Activated CD4-positive, alpha-beta T cell treated with anti-CD3 and anti-CD28 coated beads, Interleukin-10, Interleukin-2, amounts not matched to agents 100 ng/mL and 50 ng/mL, durations not matched to agents 16 hours and 8 hours (primary cell): Measurements from ENCODE around the gene COX19.
A peak's percentile ranks its signal among the peaks of the same experiment; 100 is the strongest.
"Not testable (repeated sequence)": the region's sequence is repeated elsewhere in the genome, so short reads cannot be mapped to it uniquely, and the experiment has no call there.

Source experiments
- DNase-seq: peaks from one replicate; pipeline ENCODE4 v3.0.0-alpha.2; 2020

Gene COX19

DNA sequence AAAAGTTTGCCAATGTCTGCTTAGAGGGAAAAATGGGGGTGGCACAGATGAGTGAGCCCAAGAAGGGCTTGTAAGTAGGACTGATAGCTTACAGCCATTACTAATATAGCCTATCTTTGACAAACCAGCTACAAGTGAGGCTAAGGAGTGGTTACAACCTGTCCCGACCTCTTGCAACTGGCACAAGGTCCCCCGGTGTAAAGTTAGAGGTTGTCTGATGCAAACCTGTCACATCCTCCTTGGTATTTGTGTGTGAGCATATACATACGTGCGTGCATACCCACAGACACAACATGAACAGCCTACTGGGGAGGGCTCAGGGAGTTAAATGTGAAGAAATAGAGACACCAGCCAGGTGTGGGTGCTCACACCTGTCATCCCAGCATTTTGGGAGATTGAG lies 35.5 kb downstream of the COX19 start:
- DNase-seq: no peak

DNA sequence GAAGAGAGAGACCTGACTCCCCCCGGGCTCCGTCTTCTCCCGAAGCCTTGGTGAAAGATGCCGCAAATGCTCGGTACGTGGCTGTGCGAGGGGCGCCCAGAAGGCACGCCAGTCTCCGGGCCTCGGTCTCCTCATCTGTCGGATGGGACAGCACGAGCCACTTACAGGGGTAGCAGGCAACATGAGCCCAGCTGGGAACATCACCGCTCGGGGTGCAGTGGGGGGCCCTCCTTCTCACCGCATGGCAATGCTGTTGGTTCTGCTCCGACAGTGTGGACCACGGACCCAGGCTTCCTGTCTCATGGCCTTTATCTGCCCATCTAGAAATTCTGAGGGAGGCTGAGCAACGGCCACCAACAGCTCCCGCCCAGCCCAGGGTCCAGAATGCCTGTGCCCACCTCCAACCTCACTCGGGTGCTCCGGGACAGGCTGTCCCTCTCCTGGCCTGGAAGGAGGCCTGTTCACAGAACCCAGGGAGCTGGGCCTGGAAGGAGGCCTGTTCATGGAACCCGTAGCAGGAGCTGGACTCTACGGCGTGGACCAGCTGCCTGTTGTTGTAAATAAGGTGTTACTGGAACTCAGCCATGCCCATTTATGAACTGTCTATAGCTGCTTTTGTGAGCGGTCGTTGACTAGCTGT lies 36.7 kb downstream of the COX19 start:
- no peak for DNase-seq

DNA sequence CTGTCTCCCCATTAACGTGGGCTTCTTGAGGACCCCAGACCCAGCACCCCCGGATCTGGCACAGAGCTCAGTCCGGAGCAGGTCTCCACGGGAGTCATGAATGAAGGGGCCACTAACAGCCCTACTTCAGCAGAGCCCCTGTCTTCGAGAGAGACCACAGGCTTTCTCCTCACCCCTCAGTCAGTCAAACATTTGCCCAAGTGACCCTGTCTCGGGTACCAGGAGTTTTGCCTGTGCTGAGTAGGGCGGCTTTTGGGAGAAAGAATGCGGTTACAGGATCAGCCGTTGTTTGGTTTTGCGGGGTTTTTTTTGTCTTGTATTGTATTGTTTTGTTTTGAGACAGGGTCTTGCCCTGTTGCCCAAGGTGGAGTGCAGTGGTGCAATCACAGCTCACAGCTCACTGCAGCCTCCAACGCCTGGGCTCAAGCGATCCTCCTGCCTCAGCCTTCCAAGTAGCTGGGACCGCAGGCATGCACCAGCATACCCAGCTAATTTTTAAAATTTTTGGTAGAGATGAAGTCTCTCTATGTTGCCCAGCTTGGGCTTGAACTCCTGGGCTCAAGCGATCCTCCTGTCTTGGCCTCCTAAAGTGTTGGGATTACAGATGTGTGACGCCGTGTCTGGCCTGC lies 37.4 kb downstream of the COX19 start:
- no peak for DNase-seq

DNA sequence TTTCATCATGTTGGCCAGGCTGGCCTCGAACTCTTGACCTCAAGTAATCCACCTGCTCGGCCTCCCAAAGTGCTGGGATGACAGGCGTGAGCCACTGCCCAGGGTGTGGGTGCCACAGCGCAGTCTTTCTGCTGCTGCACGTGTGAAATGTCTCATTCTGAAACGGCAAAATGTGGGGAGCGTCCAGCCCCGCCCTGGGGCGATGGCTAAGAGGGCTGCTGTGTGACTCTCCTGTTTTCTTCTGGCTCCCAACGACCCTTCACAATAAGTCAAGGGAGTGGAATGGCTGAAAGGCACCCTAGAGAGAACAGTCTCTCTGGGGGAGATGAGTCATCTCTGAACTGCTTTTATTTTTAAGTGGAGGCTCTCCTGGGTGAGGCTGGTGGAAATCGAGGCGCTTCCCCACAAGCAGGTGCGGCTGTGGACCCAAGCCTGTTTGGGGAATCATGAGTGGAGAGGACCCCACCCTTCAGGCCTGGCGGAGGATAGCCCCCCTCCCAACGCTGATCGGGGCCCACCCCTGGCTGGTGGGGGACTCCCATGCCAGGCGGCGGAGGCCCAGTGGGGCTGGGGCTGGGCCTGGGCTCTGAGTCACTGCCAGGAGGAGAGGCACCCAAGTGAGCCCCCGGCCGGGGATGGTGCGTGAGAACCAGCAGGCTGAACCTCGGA lies 38.8 kb downstream of the COX19 start:
- peak; percentile 84 for DNase-seq

DNA sequence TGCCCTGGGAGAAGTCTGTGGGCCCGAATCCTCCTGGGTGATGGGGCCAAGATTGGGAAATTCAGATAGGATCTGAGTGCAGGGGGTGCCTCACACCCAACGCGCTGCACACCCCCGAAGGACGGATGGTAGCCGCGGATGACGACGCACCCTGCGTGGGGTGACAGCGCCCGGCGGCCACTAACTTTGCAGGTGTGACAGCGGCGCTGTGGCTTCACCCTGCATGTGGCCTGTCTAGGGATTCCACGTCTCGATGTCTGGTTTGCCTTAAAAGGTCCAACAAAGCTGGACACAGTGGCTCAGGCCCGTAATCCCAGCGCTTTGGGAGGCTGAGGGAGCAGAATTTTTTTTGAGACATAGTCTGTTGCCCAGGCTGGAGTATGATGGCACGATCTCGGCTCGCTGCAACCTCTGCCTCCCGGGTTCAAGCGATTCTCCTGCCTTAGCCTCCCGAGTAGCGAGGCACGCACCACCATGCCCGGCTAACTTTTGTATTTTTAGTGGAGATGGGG lies 39.4 kb downstream of the COX19 start:
- no peak for DNase-seq

DNA sequence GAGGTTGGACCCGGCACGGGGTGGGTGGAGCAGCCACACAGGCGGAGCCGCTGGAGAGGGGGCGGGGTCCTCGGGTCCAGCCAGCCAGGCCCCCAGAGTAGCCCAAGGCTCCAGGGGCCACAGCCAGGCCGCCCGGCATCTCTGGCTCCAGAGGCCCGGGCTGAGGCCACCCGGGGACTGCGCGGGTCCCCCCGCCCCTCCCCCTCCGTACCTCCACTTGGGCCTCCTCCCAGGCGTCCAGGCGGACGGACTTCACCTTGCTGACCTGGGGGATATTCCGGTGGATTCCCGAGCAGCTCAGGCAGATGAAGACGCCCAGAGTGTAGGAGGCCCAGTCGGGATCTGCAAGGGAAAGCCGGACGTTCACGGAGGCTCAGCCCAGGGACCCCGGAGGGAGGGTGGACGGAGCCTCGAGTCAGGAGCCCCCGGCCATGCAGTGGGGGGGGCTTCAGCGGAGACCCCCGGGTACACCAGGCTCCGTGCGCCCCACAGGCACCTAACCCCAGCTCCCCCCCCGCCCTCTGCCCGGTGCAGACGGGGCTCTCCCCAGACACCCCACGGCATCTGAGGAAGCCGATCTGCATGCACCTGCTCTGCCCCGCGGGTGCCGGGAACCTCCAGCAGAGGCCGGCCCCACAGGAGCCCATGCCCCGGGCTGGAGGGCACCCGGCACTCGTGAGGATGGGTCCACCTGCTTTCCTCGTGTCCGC lies 40.0 kb downstream of the COX19 start:
- no peak for DNase-seq

DNA sequence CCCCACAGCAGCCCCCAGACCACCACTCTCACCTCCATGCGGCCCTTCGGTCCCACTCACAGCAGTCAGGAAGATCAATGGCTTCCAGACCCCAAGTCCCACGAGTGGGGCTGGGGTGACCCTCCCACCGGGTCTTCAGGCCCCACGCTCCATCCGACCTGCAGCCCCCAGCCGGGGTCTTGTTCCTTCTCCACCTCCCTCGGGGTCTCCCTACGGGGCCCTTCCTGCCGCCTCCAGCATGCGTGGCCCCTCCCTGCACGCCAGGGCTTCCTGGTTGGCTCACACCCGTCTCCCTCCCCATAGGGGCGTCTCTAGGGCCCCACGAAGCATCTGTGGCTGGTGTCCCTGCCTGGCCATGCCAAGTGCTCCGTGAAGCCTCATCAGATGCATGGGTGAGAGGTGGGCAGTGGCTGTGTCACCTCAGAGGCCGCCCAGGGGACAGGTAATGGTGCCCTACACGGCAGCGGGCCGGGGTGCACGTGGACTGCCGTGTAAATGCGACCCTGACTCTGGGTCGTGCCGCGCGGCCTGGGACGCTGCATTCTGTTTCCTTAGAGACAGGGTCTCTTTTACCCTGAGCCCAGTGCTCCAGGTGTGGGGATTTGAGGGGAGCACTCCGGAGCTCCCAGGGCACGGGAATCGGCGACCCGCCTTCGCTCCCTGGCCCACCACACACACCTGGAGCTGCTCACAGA lies 40.7 kb downstream of the COX19 start:
- no peak for DNase-seq

DNA sequence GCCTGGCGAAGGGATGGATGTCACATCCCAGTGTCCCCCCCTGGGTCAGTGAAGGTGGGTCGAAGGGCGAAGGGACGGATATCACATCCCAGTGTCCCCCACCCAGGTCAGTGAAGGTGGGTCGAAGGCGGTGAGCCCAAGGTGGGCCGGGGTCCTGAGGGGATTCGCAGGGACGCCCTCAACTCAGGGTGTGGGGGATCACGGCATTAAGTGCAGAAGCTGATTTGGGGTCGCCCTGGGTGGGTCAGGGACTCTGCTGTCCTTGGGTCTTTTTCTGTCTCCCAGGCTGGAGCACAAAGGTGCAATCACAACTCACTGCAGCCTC lies 42.7 kb downstream of the COX19 start:
- DNase-seq: no peak

DNA sequence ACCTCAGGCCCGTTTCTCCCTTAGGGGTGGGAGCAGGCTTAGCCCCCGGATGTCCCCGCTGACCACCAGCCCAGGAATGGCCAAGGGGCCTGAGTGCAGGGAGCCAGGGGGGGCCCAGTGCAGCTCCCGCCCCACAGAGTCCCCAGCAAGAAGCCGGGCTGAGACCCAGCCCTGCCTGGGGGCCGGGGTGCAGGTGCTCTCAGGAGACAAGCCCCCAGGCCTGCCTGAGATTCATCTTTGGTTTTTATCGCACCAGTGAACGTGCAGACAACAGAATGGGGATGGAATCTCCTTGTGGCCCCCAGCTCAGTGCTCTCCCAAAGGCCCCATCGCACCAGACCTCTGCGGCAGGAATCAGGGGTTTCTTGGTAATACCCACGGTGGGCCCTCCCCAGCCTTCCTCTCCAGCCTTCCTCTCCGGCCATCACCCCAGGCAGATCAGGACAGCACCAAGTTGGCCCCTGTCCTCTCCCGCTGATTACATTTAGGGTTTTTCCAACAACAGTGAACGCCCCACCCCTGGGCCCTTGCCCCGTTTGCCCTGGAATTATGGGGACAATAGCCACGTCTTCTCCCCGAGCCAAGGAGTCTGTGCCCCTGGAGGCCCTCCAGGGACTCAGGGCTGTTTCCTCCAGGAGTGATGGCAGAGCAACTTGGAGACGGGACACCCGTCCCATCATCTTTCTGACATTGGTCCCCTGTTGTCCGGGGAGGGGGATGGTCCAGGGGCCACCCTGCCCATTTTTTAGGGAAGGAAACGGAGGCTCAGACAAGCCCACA lies 43.3 kb downstream of the COX19 start:
- DNase-seq: no peak

DNA sequence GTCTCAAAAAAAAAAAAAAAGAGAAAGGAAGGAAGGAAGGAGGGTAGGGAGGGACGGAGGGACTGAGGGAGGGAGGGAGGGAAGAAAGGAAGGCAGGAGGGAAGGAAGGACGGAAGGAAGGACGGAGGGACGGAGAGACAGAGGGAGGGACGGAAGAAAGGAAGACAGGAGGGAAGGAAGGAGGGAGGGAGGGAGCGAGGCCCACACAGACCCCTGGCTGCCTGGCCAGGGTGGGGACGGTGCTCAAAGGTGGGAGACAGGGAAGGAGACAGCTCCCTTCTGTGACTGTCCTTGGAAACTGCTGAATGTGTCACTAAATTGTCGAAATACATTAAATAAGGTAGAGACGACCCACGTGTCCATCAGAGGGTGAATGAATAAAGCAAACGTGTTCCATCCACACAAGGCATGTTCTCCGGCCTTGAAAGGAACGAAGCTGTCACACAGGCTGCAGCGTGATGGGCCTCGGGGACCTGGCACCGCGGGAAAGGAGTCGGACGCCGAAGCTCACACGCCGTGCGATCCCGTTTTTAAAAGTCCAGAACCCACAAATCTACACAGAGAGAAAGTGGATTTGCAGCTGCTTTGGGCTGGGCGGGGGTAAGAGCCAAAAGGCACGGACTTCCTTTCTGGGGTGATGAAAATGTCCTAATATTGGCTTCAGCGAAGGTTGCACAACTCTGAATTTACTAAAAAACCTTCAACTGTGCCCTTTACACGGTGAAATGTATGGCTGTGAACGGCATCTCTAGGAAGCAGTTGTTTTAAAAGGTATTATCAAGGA lies 44.2 kb downstream of the COX19 start:
- DNase-seq: no peak

DNA sequence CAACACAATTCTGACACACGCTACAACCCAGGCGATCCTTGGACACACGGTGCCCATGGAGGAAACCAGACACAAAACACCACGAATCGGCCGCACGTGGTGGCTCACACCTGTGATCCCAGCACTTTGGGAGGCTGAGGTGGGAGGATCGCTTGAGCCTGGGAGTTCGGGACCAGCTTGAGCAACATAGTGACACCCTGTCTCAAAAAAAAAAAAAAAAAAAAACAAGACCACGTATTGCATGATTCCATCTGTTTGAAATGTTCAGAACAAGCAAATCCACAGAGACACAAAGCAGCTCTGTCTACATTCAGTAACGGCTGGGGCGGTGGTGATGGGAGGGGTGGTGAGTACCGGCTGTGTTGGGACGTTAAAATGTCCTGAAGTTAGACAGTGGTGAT lies 46.0 kb downstream of the COX19 start:
- no peak for DNase-seq

DNA sequence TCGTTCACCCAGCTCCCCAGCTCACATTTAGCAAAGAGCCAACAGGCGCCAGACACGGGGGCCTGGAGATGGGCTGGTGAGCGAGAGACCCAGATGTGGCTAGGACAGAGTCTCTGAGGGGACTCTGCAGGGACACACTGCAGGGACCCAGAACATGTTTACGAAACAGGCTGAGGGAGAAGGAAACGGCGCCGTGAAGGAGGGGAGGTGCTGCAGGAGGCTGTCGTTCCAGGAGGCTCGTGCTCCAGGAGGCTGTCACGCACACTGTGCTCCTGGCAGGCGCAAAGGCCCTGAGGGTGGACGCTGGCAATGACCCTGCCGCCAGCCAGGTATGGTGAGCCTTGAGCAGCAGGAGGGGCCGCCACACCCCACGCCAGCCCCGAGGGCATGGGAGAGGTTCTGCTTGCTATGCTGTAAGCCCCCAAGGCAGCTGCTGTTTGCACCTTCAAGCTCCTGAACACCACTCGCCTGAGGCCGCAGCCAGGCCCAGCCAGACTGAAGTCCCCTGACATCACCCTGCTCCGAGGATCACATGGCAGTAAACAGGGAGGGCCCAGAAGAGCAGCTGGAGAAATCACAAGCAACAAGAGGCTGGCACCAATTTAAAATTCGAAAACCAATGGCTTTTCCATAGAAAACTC lies 48.2 kb downstream of the COX19 start:
- no peak for DNase-seq

DNA sequence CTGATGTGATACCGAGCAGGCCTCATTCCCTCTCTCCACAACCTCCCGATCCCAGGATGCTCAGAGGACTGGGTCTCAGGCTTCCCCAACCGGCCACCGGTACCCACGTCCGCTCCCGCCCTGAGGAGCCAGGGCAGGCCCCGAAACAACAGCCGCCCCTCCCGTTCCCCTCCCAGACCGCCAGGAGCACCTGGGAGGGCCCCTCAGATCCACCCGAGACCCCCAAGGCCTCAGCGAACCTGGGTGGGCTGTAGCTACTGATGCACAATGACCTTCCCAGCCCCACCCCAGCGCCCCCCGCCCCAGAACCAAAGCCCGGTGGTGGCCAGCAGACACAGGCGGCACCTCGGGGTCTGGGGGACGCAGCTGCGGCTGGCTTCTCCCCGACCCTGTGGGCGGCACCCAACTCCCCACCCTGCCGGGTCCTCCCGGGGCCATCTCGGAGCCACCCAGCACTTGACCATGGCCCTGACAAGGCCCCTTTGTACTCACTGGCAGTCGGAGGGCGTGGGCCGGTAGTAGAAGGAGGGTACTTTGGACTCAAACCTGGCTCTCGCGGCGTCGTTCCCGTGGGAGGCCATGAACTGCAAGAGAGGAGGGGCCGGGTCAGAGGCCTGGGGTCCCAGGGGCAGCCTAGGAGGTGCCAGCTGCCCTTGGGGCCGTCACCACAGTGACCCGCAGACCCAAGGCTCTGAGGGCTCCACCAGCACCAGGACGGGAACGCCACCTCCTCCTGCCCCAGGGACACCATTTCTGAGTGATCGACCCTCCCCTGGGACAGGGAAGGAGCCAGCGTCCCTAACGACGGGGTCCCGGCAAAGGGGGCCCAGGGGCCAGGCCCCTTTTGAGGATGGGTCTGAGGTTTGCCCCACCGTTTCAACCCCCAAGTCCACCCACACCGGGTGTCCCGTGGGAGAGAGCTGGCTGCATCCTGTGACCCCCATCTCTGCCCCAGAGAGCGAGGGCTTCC lies 49.0 kb downstream of the COX19 start:
- no peak for DNase-seq

DNA sequence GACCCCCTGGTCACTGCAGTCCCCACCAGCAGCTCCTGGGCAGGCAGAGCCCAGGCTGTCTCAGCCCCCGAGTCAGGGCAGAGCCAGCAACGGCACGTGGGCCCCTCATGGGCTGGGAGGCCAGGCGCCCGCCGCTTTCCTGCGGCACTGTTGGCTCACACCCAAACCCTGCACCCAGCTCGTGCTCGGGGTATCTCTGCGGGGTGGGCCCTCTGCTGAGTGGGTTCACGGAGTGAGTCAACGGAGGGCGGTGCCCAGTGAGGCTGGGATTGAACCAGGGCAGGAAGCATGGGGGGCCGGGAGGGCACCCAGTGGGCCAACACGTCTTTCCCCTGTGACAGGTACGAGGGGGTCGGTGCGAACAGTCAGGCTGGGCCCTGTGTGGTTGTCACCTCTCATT lies 49.7 kb downstream of the COX19 start:
- DNase-seq: no peak

DNA sequence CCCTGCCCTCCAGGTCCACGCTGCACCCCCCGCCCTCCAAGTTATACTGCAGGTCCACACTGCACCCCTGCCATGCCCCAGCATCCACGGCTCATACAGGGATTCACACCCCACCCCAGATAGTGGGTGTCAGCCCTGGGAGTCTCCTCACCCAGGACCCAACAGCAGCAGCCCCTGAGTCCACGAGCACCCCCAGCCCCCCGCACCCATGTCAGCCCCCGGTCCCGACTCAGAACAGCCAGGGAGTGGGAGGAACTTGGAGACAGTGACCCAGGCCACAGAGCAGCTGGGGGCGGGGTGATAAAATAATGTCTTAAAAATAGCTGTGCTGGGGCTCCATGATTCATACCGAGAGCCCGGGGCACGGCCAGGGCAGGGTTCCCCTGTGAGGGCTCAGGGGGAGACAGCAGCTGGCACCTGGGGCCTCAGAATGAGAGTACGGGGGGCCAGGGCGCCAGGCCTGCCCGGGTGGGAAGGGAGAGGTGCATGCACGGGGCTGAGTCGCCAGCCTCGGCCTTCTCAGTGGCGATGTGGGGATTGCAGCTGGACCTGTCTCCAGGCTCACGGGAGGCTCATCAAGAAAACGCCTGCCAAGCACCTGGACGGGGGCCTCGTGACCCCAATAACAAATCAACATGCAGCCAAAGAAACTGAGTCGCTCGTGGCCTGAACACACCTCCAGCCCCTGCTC lies 50.7 kb downstream of the COX19 start:
- peak; percentile 80 for DNase-seq

DNA sequence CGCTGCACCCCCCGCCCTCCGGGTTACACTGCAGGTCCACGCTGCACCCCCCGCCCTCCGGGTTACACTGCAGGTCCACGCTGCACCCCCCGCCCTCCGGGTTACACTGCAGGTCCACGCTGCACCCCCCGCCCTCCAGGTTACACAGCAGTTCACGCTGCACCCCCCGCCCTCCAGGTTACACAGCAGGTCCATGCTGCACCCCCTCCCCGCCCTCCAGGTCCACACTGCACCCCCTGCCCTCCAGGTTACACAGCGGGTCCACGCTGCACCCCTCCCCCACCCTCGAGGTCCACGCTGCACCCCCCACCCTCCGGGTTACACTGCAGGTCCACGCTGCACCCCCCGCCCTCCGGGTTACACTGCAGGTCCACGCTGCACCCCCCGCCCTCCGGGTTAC lies 51.3 kb downstream of the COX19 start:
- not testable (repeated sequence) for DNase-seq

DNA sequence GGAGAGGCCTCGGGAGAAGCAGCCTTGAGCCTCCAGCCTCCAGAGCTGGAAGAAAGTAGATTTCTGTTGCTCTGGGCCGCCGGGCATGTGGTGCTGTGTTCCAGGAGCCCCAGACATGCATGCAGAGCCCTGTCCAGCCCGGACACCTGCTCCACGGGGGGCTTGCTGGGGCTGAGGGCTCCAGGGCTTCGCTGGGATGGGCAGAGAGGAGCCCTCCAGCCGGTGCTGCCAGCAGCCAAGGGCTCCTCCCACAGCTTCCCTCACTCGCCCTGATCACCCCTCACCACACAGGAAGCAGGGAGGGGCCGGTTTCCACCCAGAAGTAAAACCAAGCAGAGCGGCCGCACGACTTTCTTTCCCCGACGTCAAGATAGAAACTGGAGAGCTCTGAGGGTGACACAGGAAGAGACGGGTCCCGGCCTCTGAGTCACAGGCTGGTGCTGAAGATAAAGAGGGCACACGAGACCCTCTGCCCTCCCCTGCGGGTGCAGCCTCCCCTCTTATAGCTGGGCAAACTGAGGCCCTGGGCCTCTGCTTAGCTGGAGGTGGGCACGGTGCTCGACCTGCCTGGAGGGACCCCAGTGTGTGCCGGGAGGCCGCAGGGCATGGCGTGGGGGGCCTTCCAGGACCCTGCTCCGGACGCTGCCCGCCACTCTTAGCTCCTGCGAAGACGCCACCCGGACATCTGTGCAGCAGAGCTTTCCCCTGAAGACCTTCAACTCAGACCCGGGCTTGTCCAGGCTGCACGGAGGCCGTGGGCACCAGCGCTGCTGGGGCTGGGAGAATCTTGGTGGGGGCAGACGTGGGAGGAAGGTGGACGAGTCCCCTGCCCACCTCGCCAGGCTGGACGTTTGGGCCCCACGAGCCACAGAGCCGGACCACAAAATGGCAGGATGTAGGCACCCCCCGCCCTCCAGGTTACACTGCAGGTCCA lies 52.0 kb downstream of the COX19 start:
- DNase-seq: peak; percentile 97
